22Rv1 (cell line): Measurements from ENCODE around the gene UBLCP1.
"Not testable (repeated sequence)": the region's sequence is repeated elsewhere in the genome, so short reads cannot be mapped to it uniquely, and the experiment has no call there.

ENCODE experiments used
- ZFX ChIP-seq: fragments of 450-650 bp; IDR thresholded peaks from 2 replicates; pipeline ENCODE4 v1.6.1; 2017; ENCODE audit warnings: antibody characterized with exemption, borderline replicate concordance
- TF ChIP-seq, protein P1 (sequence below): fragments of 450-650 bp; IDR thresholded peaks from 2 replicates; pipeline ENCODE4 v1.5.1; 2017; ENCODE audit warnings: mild to moderate bottlenecking

DNA sequence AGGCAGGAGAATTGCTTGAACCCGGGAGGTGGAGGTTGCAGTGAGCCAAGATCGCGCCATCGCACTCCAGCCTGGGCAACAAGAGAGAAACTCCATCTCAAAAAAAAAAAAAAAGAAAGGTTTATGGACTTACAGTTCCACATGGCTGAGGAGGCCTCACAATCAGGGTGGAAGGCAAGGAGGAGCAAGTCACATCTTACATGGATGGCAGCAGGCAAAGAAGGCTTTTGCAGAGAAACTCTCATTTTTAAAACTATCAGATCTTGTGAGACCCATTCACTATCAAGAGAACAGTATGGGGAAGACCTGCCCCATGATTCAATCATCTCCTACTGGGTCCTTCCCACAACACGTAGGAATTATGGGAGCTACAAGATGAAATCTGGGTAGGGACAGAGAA lies 34.2 kb downstream of the UBLCP1 start:
- TF ChIP-seq, protein P1, sequence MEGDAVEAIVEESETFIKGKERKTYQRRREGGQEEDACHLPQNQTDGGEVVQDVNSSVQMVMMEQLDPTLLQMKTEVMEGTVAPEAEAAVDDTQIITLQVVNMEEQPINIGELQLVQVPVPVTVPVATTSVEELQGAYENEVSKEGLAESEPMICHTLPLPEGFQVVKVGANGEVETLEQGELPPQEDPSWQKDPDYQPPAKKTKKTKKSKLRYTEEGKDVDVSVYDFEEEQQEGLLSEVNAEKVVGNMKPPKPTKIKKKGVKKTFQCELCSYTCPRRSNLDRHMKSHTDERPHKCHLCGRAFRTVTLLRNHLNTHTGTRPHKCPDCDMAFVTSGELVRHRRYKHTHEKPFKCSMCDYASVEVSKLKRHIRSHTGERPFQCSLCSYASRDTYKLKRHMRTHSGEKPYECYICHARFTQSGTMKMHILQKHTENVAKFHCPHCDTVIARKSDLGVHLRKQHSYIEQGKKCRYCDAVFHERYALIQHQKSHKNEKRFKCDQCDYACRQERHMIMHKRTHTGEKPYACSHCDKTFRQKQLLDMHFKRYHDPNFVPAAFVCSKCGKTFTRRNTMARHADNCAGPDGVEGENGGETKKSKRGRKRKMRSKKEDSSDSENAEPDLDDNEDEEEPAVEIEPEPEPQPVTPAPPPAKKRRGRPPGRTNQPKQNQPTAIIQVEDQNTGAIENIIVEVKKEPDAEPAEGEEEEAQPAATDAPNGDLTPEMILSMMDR, result not testable (repeated sequence)
- not testable (repeated sequence) for TF ChIP-seq ZFX
